K562 (cell line): Measurements from ENCODE around the gene PPP1R10. TPM values are rescaled to one million over a fixed set of nuclear protein-coding genes. Genes with fewer than 3 reads are reported as not detected.

Experiments used
- ATAC-seq: fragments of 200-7000 bp; cut with Tn5 transposase; 3 replicates; pipeline ENCODE4 v1.9.1; 2020; ENCODE audit warnings: moderate library complexity
- BruUV-seq: library from RNA; stranded (reverse); fragments of 400-500 nt; replicated peaks from 2 replicates; lab custom pipeline; 2021; lab: Mats Ljungman, UMichigan
- CTCF ChIA-PET: fragments of 300-600 bp; formaldehyde crosslinking; extraction: SDS; loops from one replicate; lab custom pipeline; 2021; ENCODE audit warnings: low intra/inter-chr PET ratio; lab: Yijun Ruan, JAX
- POLR2A ChIA-PET: fragments of 300-600, 350-650 bp; sonication (Branson Sonifier 250); formaldehyde crosslinking; extraction: SDS; loops from one replicate; lab custom pipeline; 2021; ENCODE audit warnings: antibody characterized with exemption, inconsistent platforms; lab: Yijun Ruan, JAX
- DNase-seq, 4 experiments: peaks; one replicate each; pipeline versions ENCODE4 v3.0.0 to v3.0.0-alpha.2; 2011 to 2018; ENCODE audit warnings: low spot score in 3 of 4, mixed read lengths in 3 of 4; ENCODE audit errors: extremely low read depth in 1 of 4
- FAIRE-seq: peaks from 2 replicates; lab custom pipeline; 2011; peaks lifted over from hg19 to GRCh38; lab: Jason Lieb, UNC
- H2AFZ ChIP-seq: 2 replicates; pipeline ENCODE4 v1.6.0; 2011; ENCODE audit warnings: low read depth, low read length, control low read depth, inconsistent platforms
- H3K27ac ChIP-seq: fragments of 200-600 bp; 3 replicates; pipeline ENCODE4 v1.8.0; 2011; ENCODE audit warnings: low read depth, mild to moderate bottlenecking, control low read depth, inconsistent platforms, low read length, moderate library complexity, mixed read lengths; ENCODE audit errors: extremely low read depth
- H3K27me3 ChIP-seq, 2 experiments: fragments of 300-600 bp in 1 of 2; 2 replicates in 1 of 2; 3 replicates in 1 of 2; pipeline versions ENCODE4 v1.6.0 to v1.8.0; 2011; ENCODE audit warnings: inconsistent platforms in 2 of 2, low read length in 2 of 2, mild to moderate bottlenecking in 1 of 2, mixed read lengths in 1 of 2, moderate library complexity in 1 of 2; ENCODE audit not compliant: control insufficient read depth in 2 of 2, insufficient read depth in 2 of 2
- H3K36me3 ChIP-seq: fragments of 300-600 bp; 3 replicates; pipeline ENCODE4 v1.8.0; 2011; ENCODE audit warnings: mild to moderate bottlenecking, low read length, inconsistent platforms; ENCODE audit not compliant: control insufficient read depth, insufficient read depth
- H3K4me1 ChIP-seq, 2 experiments: fragments of 200-600 bp in 1 of 2; replicated peaks in 1 of 2; 2 replicates in 1 of 2; 3 replicates in 1 of 2; pipeline versions ENCODE4 v1.5.1 to v1.8.0; 2011; ENCODE audit warnings: inconsistent platforms in 2 of 2, low read length in 2 of 2, mild to moderate bottlenecking in 1 of 2, mixed read lengths in 1 of 2, moderate library complexity in 1 of 2; ENCODE audit not compliant: control insufficient read depth in 2 of 2, insufficient read depth in 2 of 2
- H3K4me2 ChIP-seq: 2 replicates; pipeline ENCODE4 v1.6.1; 2011; ENCODE audit warnings: low read length, control low read depth, inconsistent platforms, mixed read lengths; ENCODE audit not compliant: insufficient read depth
- H3K4me3 ChIP-seq: fragments of 200-600 bp; sonication (generic), shearing (Covaris generic); 2 replicates; pipeline ENCODE4 v1.5.1; 2016; ENCODE audit warnings: control low read depth, inconsistent platforms
- H3K79me2 ChIP-seq: fragments of 200-600 bp; 3 replicates; pipeline ENCODE4 v1.8.0; 2011; ENCODE audit warnings: low read length, inconsistent platforms; ENCODE audit not compliant: control insufficient read depth, insufficient read depth
- H3K9ac ChIP-seq, 2 experiments: 2 replicates each; pipeline versions ENCODE4 v1.6.0 to v1.6.1; 2011; ENCODE audit warnings: low read depth in 2 of 2, low read length in 2 of 2, control low read depth in 1 of 2, inconsistent platforms in 1 of 2, mild to moderate bottlenecking in 1 of 2, mixed read lengths in 1 of 2; ENCODE audit not compliant: insufficient read depth in 1 of 2
- H3K9me1 ChIP-seq: one replicate; pipeline ENCODE4 v1.6.0; 2011; ENCODE audit warnings: inconsistent platforms, mild to moderate bottlenecking, low read length, moderate library complexity; ENCODE audit not compliant: control insufficient read depth, insufficient read depth
- H3K9me3 ChIP-seq: replicated peaks from 2 replicates; pipeline ENCODE4 v1.5.1; 2011; ENCODE audit warnings: low read depth, low read length, inconsistent platforms; ENCODE audit not compliant: control insufficient read depth, insufficient read depth
- H4K20me1 ChIP-seq: replicated peaks from 2 replicates; pipeline ENCODE4 v1.6.1; 2011; ENCODE audit warnings: low read length, inconsistent platforms, mixed read lengths; ENCODE audit not compliant: control insufficient read depth, insufficient read depth
- ATF7 ChIP-seq: fragments of 450-650 bp; IDR thresholded peaks from 2 replicates; pipeline ENCODE4 v1.7.1; 2014; ENCODE audit warnings: mild to moderate bottlenecking, moderate library complexity
- BRD4 ChIP-seq: fragments of 200-600 bp; sonication (generic); IDR thresholded peaks from 2 replicates; pipeline ENCODE4 v1.6.1; 2017; ENCODE audit warnings: inconsistent platforms
- CEBPG ChIP-seq, 3 experiments: fragments of 200-800 bp in 1 of 3; sonication (Bioruptor generic) in 1 of 3; sonication (generic) in 1 of 3; formaldehyde crosslinking in 1 of 3; IDR thresholded peaks in 2 of 3; conservative IDR thresholded peaks in 1 of 3; 2 replicates each; pipeline versions ENCODE4 v1.6.1 to v1.8.0; 2016 to 2022; ENCODE audit warnings: missing compliant biosample characterization in 2 of 3, missing genetic modification characterization in 2 of 3, mild to moderate bottlenecking in 1 of 3, missing genetic modification reagents in 1 of 3
- DMBX1 ChIP-seq: fragments of 250-450 bp; sonication (Bioruptor Pico); IDR thresholded peaks from 2 replicates; pipeline ENCODE4 v1.8.0; 2022; ENCODE audit warnings: inconsistent platforms, mild to moderate bottlenecking, moderate library complexity, borderline replicate concordance
- EP400 ChIP-seq: fragments of 450-650 bp; IDR thresholded peaks from 2 replicates; pipeline ENCODE4 v1.6.1; 2017; ENCODE audit warnings: antibody characterized with exemption, mild to moderate bottlenecking, moderate library complexity
- FOXJ2 ChIP-seq: fragments of 200-800 bp; sonication (Bioruptor generic); IDR thresholded peaks from 2 replicates; pipeline ENCODE4 v1.6.1; 2016; ENCODE audit warnings: missing genetic modification characterization, missing compliant biosample characterization
- HCFC1 ChIP-seq: IDR thresholded peaks from 2 replicates; pipeline ENCODE4 v1.6.1; 2012; ENCODE audit warnings: low read depth, low read length, improper control_type of control experiment
- JUND ChIP-seq, 2 experiments: IDR thresholded peaks; 2 replicates in 1 of 2; 3 replicates in 1 of 2; pipeline ENCODE4 v1.6.1; 2011; ENCODE audit warnings: borderline replicate concordance in 2 of 2, low read depth in 2 of 2, low read length in 2 of 2, improper control_type of control experiment in 1 of 2, missing biosample characterization in 1 of 2, missing genetic modification characterization in 1 of 2, missing genetic modification reagents in 1 of 2
- MBD2 ChIP-seq: sonication (generic); IDR thresholded peaks from 2 replicates; pipeline ENCODE4 v1.6.1; 2016; ENCODE audit warnings: low read depth, borderline replicate concordance
- NFRKB ChIP-seq: fragments of 450-650 bp; IDR thresholded peaks from 2 replicates; pipeline ENCODE4 v1.6.1; 2016; ENCODE audit warnings: low read depth
- NRF1 ChIP-seq, 2 experiments: fragments of 450-650 bp; IDR thresholded peaks in 1 of 2; conservative IDR thresholded peaks in 1 of 2; 2 replicates each; pipeline ENCODE4 v1.6.1; 2014; ENCODE audit warnings: mild to moderate bottlenecking in 2 of 2
- POLR2AphosphoS2 ChIP-seq: IDR thresholded peaks from 2 replicates; pipeline ENCODE4 v1.6.1; 2012; ENCODE audit warnings: low read length, improper control_type of control experiment
- POLR2G ChIP-seq: fragments of 200-400 bp; formaldehyde crosslinking; IDR thresholded peaks from 2 replicates; pipeline ENCODE4 v1.6.1; 2017; ENCODE audit warnings: low read depth, mild to moderate bottlenecking, antibody characterized with exemption, low read length, moderate library complexity
- POLR3G ChIP-seq: IDR thresholded peaks from 2 replicates; pipeline ENCODE4 v1.6.1; 2011; ENCODE audit not compliant: insufficient read length, insufficient replicate concordance; ENCODE audit errors: extremely low read depth
- SMAD1 ChIP-seq: fragments of 150-350 bp; IDR thresholded peaks from 2 replicates; pipeline ENCODE4 v1.6.1; 2014; ENCODE audit warnings: low read length, low read depth; ENCODE audit not compliant: partially characterized antibody
- SP1 ChIP-seq: sonication (generic); formaldehyde crosslinking; IDR thresholded peaks from 2 replicates; pipeline ENCODE4 v1.8.1; 2022; ENCODE audit warnings: mild to moderate bottlenecking, missing genetic modification reagents
- SREBF2 ChIP-seq: sonication (generic); formaldehyde crosslinking; IDR thresholded peaks from 2 replicates; pipeline ENCODE4 v1.4.0; 2020; ENCODE audit warnings: mild to moderate bottlenecking, missing genetic modification reagents
- ZBTB9 ChIP-seq: fragments of 450-650 bp; formaldehyde crosslinking; IDR thresholded peaks from 2 replicates; pipeline ENCODE4 v1.4.0; 2020; ENCODE audit warnings: mild to moderate bottlenecking, moderate library complexity
- ZNF347 ChIP-seq: fragments of 450-650 bp; formaldehyde crosslinking; IDR thresholded peaks from 2 replicates; pipeline ENCODE4 v1.4.0; 2020; ENCODE audit warnings: low read depth, mild to moderate bottlenecking, moderate library complexity
- WGBS: fragments of 100-300 bp; shearing (Covaris generic); methylation state at CpG from one replicate; pipeline ENCODE4 v1.1.6; 2016; ENCODE audit warnings: low coverage, mixed read lengths; ENCODE audit not compliant: insufficient coverage; ENCODE audit errors: missing lambda C conversion rate; 5-methylcytosine and 5-hydroxymethylcytosine counted together
- in situ Hi-C: fragments of 300-500 bp; cut with MboI; formaldehyde crosslinking; loops from 4 replicates; pipeline ENCODE4 v1.15.0; 2018; ENCODE audit warnings: inconsistent platforms, mixed read lengths
- intact Hi-C: fragments of 100-400 bp; cut with micrococcal nuclease; formaldehyde crosslinking; loops from 2 replicates; pipeline ENCODE4 v1.14.2; 2022
- polyA plus RNA-seq, 8 experiments: library from polyadenylated mRNA; depleted of rRNA in 4 of 8; stranded (reverse) in 5 of 8; unstranded in 3 of 8; fragments of >200 nt; fragmentation: Nextera tagmentation in 2 of 8; fragmentation: Illumina TruSeq in 1 of 8; extraction: Ambion mirVana in 2 of 8; extraction: Trizol in 1 of 8; gene quantifications; 2 replicates each; pipeline versions ENCODE4 v1.2.1 to v1.2.3, GENCODE V29; 2011 to 2014; ENCODE audit warnings: inconsistent platforms in 1 of 8, missing spikeins in 1 of 8
- total RNA-seq, 7 experiments: library from RNA; depleted of rRNA in 6 of 7; stranded (reverse); fragments of >200 nt in 6 of 7; fragmentation: Illumina TruSeq in 2 of 7; extraction: Trizol in 2 of 7; gene quantifications; 2 replicates each; pipeline versions ENCODE4 v1.2.1 to v1.2.3, GENCODE V29; 2011 to 2021; ENCODE audit warnings: low replicate concordance in 1 of 7
- TF ChIP-seq, protein P1 (sequence below): sonication (generic); formaldehyde crosslinking; IDR thresholded peaks from 2 replicates; pipeline ENCODE4 v1.8.0; 2022; ENCODE audit warnings: missing genetic modification reagents, mild to moderate bottlenecking, moderate library complexity, borderline replicate concordance

Gene PPP1R10
- total and polyA plus RNA-seq, 9 of the 15 experiments (the other 6 are each of a cell fraction or from before 2014, with no cell fraction given) = 14.1 to 65.5 (median 32.6) TPM

DNA sequence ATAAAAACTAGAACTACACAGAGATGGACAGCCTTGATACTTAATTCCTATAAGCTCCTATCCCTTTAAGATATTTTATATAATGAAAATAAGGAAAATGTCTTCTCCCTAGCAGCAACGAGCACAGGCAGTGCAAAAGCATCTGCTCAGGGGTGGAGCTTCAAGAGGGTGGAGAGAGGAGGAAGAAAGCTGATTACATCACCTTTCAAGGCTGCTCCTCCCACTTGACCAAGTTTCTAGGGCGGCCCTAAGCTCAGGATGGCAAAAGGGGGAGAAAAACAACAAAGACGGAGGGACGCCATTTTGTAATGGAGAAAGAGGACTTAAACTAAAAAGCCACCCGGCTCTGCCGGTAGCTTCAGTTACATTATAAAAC is 2.2 kb downstream of the PPP1R10 start:
- ATAC-seq = peak; percentile 84
- peak overlapping the region in 1 of 2 experiments; percentile 99; a peak in 2 of 4 replicates for H3K9ac ChIP-seq
- H3K27me3 ChIP-seq = no peaks in the 10 kb centered on the region
- H3K9me1 ChIP-seq = no peaks in the 10 kb centered on the region
- ChIA-PET POLR2A (interaction anchor here (0.6 to 4.8 kb wide), 74 partner anchors 8 to 858 kb away, joined by 3 to 310 read pairs (median 5); partner anchors contain the start of genes ABCF1, ATAT1, C6orf136 and DHX16), CTCF (no interaction called here)
- H3K79me2 ChIP-seq = peaks cover 88% of the 10 kb centered on the region
- H3K9me3 ChIP-seq = no peaks in the 10 kb centered on the region
- in situ Hi-C loops = no loop called here
- H3K36me3 ChIP-seq = peaks cover 67% of the 10 kb centered on the region
- BruUV-seq = no TSS peak
- intact Hi-C loops = loop anchor here (2.0 to 5.0 kb wide), 2 partner anchors 58 to 212 kb away; partner anchors contain the start of gene DHX16
- no peak overlapping the region for H2AFZ ChIP-seq
- FAIRE-seq = peak; percentile 95
- peak overlapping the region; percentile 99 for H3K4me2 ChIP-seq
- H3K27ac ChIP-seq = peak overlapping the region; percentile 95
- peak overlapping the region; percentile 68 for H3K4me3 ChIP-seq
- peak; percentile 84 to 99 (median 90) for DNase-seq
- WGBS = under 1% methylated on average over 6 of the region's 6 CpGs
- H3K4me1 ChIP-seq = peaks cover 4 to 26% of the 10 kb centered on the region in 2 experiments; a peak in 4 of 5 replicates
- peaks cover 8% of the 10 kb centered on the region; the same call in 1 of the 2 replicates for H4K20me1 ChIP-seq
- TF ChIP-seq ZBTB9 (CRISPR knock-in tag) (no peak), ATF7 (peak; percentile 98), POLR2AphosphoS2 (peak; percentile 99), SREBF2 (CRISPR knock-in tag) (no peak), EP400 (peak; percentile 95), POLR2G (no peak), SMAD1 (peak; percentile 58), CEBPG (CRISPR knock-in tag; IDR thresholded peaks at IDR 0.05) (peak; percentile 88), CEBPG (tag; conservative IDR thresholded peaks at IDR 0.05 in 1 of 2, IDR thresholded peaks at IDR 0.05 in 1 of 2) (peak; percentile 96 to 98), MBD2 (0 out of 2 replicates have a peak, but pooled peaks have one; percentile 8), NFRKB (peak; percentile 100), HCFC1 (peak; percentile 45; the same call in 1 of the 2 replicates), DMBX1 (no peak), ZNF347 (no peak), JUND (IDR thresholded peaks at IDR 0.05; ENCODE audit: borderline replicate concordance, low read depth, low read length) (peak; percentile 91), JUND (tag; IDR thresholded peaks at IDR 0.05; ENCODE audit: borderline replicate concordance, low read depth, low read length) (peak; percentile 91; the same call in 1 of the 3 replicates), SP1 (CRISPR knock-in tag) (peak; percentile 66), NRF1 (conservative IDR thresholded peaks at IDR 0.05 in 1 of 2, IDR thresholded peaks at IDR 0.05 in 1 of 2) (peak; percentile 76 to 79), POLR3G (no peak), FOXJ2 (tag) (peak; percentile 78), BRD4 (no peak)
- TF ChIP-seq, protein P1, sequence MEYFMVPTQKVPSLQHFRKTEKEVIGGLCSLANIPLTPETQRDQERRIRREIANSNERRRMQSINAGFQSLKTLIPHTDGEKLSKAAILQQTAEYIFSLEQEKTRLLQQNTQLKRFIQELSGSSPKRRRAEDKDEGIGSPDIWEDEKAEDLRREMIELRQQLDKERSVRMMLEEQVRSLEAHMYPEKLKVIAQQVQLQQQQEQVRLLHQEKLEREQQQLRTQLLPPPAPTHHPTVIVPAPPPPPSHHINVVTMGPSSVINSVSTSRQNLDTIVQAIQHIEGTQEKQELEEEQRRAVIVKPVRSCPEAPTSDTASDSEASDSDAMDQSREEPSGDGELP (CRISPR knock-in tag) = peak; percentile 31; the same call in 1 of the 2 replicates
